DMS53 (cell line): ENCODE data around the gene CCDC71.

Experiments used
- DNase-seq: peaks from one replicate; lab custom pipeline; 2025; lab: John Stamatoyannopoulos, UW

CCDC71 gene

GRCh38 chr3:49165771-49166751 is at the start of gene CCDC71:
Gene CCDC71, minus strand, starts transcription at chr3:49166331. Its CDS starts 2,123 bp downstream, at chr3:49164208.
- peak; percentile 62 for DNase-seq

GRCh38 chr3:49213998-49214397 is 47.9 kb upstream of the CCDC71 start:
- DNase-seq: no peak

- no peak for DNase-seq
These were observed 47.4 kb upstream of the CCDC71 start for GRCh38 chr3:49213541-49213943.

- no peak for DNase-seq
These were observed 33.8 kb upstream of the CCDC71 start for GRCh38 chr3:49199900-49200281.

GRCh38 chr3:49199239-49199899 is 33.2 kb upstream of the CCDC71 start:
- DNase-seq: peak; percentile 31

- DNase-seq: no peak
These were observed 32.6 kb upstream of the CCDC71 start for GRCh38 chr3:49198611-49199230.

GRCh38 chr3:49198161-49198560 is 32.0 kb upstream of the CCDC71 start:
- DNase-seq: no peak

- DNase-seq: no peak
These were observed 25.6 kb upstream of the CCDC71 start for GRCh38 chr3:49191741-49192140.

- no peak for DNase-seq
These were observed 17.7 kb upstream of the CCDC71 start for GRCh38 chr3:49183873-49184272.

- no peak for DNase-seq
These were observed 16.6 kb upstream of the CCDC71 start for GRCh38 chr3:49182682-49183081.

- no peak for DNase-seq
These were observed 15.2 kb upstream of the CCDC71 start for GRCh38 chr3:49181351-49181750.

- DNase-seq: no peak
These were observed 14.0 kb upstream of the CCDC71 start for GRCh38 chr3:49180116-49180515.

- DNase-seq: no peak
These were observed 10.9 kb upstream of the CCDC71 start for GRCh38 chr3:49177073-49177472.

GRCh38 chr3:49175530-49175929 is 9.4 kb upstream of the CCDC71 start:
- no peak for DNase-seq

GRCh38 chr3:49174397-49174985 is 8.4 kb upstream of the CCDC71 start:
- no peak for DNase-seq

GRCh38 chr3:49173792-49174170 is 7.7 kb upstream of the CCDC71 start:
- DNase-seq: no peak

- DNase-seq: no peak
These were observed 7.1 kb upstream of the CCDC71 start for GRCh38 chr3:49173116-49173791.

- DNase-seq: no peak
These were observed 6.5 kb upstream of the CCDC71 start for GRCh38 chr3:49172551-49173041.

GRCh38 chr3:49171775-49172500 is 5.8 kb upstream of the CCDC71 start:
- DNase-seq: no peak

GRCh38 chr3:49171119-49171774 is 5.1 kb upstream of the CCDC71 start, which contains the start of gene KLHDC8B:
Gene KLHDC8B, plus strand, starts transcription at chr3:49171598. Its CDS starts 1,172 bp downstream, at chr3:49172770.
- peak; percentile 57 for DNase-seq
